Epithelial cell of proximal tubule (primary cell): ENCODE measurements around the gene EIF5A. TPM values are rescaled to one million over a fixed set of nuclear protein-coding genes. Genes with fewer than 3 reads are reported as not detected.

Experiments used
- DNase-seq: peaks from one replicate; pipeline ENCODE4 v3.0.0-alpha.2; 2011; ENCODE audit warnings: low read depth
- H3K4me3 ChIP-seq: 2 replicates; pipeline ENCODE4 v1.5.1; 2011; ENCODE audit warnings: low read depth, mild to moderate bottlenecking, low read length
- CTCF ChIP-seq: conservative IDR thresholded peaks from 2 replicates; pipeline ENCODE4 v1.5.1; 2012; ENCODE audit warnings: low read depth, mild to moderate bottlenecking, low read length
- total RNA-seq: library from RNA; depleted of rRNA; stranded (reverse); fragments of >200 nt; gene quantifications from 2 replicates; pipeline ENCODE4 v1.2.3, GENCODE V29; 2015

The EIF5A gene
- total RNA-seq, 1 donor from 2014 or later = 353 TPM

DNA sequence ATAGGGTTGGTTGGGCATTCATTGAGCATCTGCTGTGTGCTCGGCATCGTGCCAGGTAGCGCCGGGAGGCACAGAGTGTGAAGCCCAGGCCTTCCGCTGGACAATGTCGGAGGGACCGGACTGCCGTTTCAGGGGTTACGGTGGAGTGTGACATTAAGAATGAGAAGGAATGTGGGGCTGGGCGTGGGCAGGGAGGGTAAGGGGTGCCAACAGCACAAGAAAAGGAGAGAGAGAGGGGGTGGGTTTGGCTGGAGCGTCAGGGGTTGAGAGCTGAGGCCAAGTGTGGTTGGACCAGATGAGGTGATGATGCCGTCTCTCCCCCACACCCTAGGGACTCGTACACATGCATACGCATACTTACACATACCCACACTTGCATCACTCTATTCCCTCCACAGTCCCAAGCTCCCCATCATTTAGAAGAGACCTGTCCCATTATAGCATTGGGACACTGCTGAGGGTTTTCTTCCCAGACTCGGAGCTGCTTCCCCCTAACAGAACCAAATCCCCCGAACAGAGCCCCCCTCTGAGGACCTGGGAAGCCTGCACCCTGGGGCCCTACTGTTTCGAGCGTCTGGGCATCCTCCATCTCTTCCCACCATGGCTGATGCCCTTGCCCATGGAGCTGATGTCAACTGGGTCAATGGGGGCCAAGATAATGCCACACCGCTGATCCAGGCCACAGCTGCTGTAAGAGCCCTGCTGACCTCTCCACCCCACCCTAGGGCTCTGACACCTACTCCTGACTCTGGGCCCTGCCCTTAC is 41.2 kb downstream of the EIF5A start:
- H3K4me3 ChIP-seq = no peak overlapping the region
- TF ChIP-seq CTCF = no peak
- no peak for DNase-seq

DNA sequence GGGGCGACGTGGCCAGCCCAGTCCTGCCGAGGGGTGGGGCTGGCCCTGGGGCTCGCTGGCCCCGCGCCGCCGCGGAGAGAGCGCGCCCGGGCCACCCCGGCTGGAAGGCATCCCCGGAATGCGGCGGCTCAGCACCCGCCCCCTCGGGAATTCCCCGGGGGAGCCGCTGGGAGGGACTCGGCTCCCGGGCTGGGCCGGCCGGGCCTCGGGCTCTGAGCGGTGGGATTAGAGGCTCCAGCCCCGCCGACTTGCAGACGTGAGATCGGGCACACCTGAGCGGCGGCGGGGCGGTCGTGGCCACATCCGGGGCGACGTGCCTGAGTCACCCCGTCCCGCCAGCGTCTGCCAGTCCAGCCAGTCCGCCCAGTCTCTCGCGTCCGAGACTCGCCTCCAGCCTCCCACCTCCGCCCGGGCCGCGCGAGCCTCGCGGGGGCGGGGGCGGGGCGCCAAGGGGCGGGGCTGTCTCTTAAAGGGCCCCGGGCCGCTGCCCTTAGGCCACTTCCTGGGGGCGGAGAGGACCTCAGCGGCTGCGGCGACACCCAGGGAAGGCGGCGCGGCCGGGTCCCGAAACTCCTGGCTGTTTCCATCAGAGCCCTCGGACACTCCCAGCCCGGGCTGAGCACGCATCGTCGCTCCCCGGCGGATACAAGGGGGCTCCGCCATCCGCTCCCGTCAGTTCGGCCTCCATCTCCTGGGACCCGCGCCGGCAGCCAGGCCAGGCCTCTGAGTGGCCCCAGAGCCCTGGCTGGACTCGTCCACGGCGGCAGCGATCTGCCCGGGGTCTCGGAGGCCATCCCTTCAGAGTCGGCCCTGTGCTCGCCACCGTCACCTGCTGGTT is 44.5 kb downstream of the EIF5A start, which contains the start of gene KCTD11:
Gene KCTD11, plus strand, starts transcription at position 498 of the 838 bp plus-strand sequence.
- TF ChIP-seq CTCF = no peak
- DNase-seq = no peak

GRCh38 chr17:7352503-7352889 is 45.1 kb downstream of the EIF5A start:
- H3K4me3 ChIP-seq = peak overlapping the region; percentile 80
- no peak for DNase-seq
- peak; percentile 56 for TF ChIP-seq CTCF

More for the DNA sequence above, 44.5 kb downstream of the EIF5A start, which contains the start of gene KCTD11:
- H3K4me3 ChIP-seq = peak within 1 kb of the TSS; percentile 80

DNA sequence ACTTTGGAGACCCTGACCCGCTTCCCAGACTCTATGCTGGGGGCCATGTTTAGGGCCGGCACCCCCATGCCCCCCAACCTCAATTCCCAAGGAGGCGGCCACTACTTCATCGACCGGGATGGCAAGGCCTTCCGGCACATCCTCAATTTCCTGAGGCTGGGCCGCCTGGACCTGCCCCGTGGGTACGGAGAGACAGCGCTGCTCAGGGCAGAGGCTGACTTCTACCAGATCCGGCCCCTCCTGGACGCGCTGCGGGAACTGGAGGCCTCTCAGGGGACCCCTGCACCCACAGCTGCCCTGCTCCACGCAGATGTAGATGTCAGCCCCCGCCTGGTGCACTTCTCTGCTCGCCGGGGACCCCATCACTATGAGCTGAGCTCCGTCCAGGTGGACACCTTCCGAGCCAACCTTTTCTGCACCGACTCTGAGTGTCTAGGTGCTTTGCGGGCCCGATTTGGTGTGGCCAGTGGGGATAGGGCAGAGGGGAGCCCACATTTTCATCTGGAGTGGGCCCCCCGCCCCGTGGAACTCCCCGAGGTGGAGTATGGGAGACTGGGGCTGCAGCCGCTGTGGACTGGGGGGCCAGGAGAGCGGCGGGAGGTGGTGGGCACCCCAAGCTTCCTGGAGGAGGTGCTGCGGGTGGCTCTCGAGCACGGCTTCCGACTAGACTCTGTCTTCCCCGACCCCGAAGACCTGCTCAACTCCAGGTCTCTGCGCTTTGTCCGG is 45.6 kb downstream of the EIF5A start:
- no peak for DNase-seq
- H3K4me3 ChIP-seq = peak overlapping the region; percentile 80
- TF ChIP-seq CTCF = no peak

- H3K4me3 ChIP-seq = no peak overlapping the region
- TF ChIP-seq CTCF = no peak
- DNase-seq = no peak
Measured at GRCh38 chr17:7354262-7354843, 46.9 kb downstream of the EIF5A start.

GRCh38 chr17:7355053-7355452 is 47.6 kb downstream of the EIF5A start, which contains the start of gene TMEM95:
TMEM95 (plus strand) TSS chr17:7355156; CDS start chr17:7355205, 49 bp downstream.
- no peak within 1 kb of the TSS for H3K4me3 ChIP-seq
- DNase-seq = no peak
- TF ChIP-seq CTCF = no peak
